ENCODE data around the gene TAF13.

GRCh38 chr1:109069294-109069693, 6.5 kb downstream of the TAF13 start:
- no peak for TF ChIP-seq CTCF (conservative IDR thresholded peaks at IDR 0.05; ENCODE audit: low read depth, low read length)
- TF ChIP-seq EZH2 (IDR thresholded peaks at IDR 0.05; ENCODE audit: borderline replicate concordance, low read depth, low read length, poor library complexity, severe bottlenecking) = no peak
